ENCODE data around the gene ATP11A.

DNA sequence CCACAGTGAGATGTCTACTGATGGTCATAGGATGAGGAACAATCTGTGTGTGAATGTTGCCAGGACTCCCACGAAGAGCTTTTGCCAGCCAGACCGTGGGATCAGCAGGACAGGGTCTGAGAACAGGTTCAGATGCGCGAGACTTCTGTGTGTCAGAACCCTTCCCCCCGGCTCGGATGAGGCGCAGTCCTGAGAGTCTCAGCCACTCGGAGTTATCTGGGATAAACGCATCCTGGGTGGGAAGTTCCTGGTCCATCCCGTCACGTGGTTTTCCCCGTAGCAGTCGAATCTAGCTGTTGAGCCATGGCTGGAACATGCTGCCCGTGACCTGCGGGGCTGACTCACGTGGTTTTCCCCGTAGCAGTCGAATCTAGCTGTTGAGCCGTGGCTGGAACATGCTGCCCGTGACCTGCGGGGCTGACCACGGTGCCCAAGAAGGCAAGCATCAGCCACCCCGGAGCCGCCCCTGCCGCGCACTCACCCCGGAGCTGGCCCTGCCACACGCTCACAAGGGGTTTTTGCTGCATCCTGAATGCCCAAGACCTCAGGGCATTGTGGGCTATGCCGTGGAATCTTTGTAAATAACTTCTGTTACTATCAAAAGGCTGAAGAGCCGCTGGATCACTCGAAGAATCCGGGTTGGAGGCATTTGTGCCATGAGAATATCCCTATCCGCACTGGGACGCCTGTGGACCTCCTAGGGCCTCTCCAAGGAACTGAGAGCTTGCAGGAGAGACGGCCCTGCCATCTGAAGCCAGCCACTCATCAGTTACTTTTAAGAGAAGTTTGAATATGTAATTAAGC, 148.4 kb downstream of the ATP11A start:
- TF ChIP-seq, protein P1, sequence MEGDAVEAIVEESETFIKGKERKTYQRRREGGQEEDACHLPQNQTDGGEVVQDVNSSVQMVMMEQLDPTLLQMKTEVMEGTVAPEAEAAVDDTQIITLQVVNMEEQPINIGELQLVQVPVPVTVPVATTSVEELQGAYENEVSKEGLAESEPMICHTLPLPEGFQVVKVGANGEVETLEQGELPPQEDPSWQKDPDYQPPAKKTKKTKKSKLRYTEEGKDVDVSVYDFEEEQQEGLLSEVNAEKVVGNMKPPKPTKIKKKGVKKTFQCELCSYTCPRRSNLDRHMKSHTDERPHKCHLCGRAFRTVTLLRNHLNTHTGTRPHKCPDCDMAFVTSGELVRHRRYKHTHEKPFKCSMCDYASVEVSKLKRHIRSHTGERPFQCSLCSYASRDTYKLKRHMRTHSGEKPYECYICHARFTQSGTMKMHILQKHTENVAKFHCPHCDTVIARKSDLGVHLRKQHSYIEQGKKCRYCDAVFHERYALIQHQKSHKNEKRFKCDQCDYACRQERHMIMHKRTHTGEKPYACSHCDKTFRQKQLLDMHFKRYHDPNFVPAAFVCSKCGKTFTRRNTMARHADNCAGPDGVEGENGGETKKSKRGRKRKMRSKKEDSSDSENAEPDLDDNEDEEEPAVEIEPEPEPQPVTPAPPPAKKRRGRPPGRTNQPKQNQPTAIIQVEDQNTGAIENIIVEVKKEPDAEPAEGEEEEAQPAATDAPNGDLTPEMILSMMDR (IDR thresholded peaks at IDR 0.05; ENCODE audit: low read length): no peak
- TF ChIP-seq EZH2 (optimal IDR thresholded peaks at IDR 0.05; ENCODE audit: low read depth, low read length): no peak
